ENCODE results near the gene DENND1B. TPM values are rescaled to one million over a fixed set of nuclear protein-coding genes. Genes with fewer than 3 reads are reported as not detected.

DENND1B gene
- total and polyA plus RNA-seq, 4 donors = 1.7 to 13.7 (median 7.9) TPM

GRCh38 chr1:197773856-197774255, 1.4 kb downstream of the DENND1B start (continued):
- no peak for TF ChIP-seq CTCF (IDR thresholded peaks at IDR 0.05; ENCODE audit: low read depth, low read length, missing input control)

GRCh38 chr1:197771904-197772556, 3.2 kb downstream of the DENND1B start:
- no peak for DNase-seq (ENCODE audit: low spot score)
- Histone ChIP-seq H3K9ac (ENCODE audit: low read depth in 1 of 2, low read length in 2 of 2) (no peak overlapping the region), H3K27me3 (ENCODE audit: control insufficient read depth in 4 of 4, insufficient read depth in 4 of 4, low read length in 3 of 4) (no peaks in the 10 kb centered on the region), H3K4me1 (ENCODE audit: control insufficient read depth in 4 of 4, insufficient read depth in 4 of 4, low read length in 3 of 4) (peaks cover 3 to 39% (median 18%) of the 10 kb centered on the region in 4 donors), H3K27ac (ENCODE audit: low read depth in 1 of 2, low read length in 2 of 2) (no peak overlapping the region), H3K9me3 (ENCODE audit: control insufficient read depth in 4 of 4, low read length in 3 of 4) (no peaks in the 10 kb centered on the region), H3K4me3 (ENCODE audit: low read depth in 1 of 3, low read length in 3 of 3) (no peak overlapping the region), H3K36me3 (ENCODE audit: control insufficient read depth in 4 of 4, insufficient read depth in 3 of 4, low read depth in 1 of 4, low read length in 3 of 4) (peaks cover 0 to 1% (median 0%) of the 10 kb centered on the region in 4 donors)
- WGBS = 80% methylated on average over 6 of the region's 6 CpGs
- TF ChIP-seq RAD21 (IDR thresholded peaks at IDR 0.05) (no peak), ZBTB33 (IDR thresholded peaks at IDR 0.05) (no peak), NR2F2 (IDR thresholded peaks at IDR 0.05) (no peak), REST (IDR thresholded peaks at IDR 0.05) (no peak)

GRCh38 chr1:197771386-197771785, 3.9 kb downstream of the DENND1B start:
- Histone ChIP-seq H3K9ac (ENCODE audit: low read depth in 1 of 2, low read length in 2 of 2) (no peak overlapping the region), H3K9me3 (ENCODE audit: control insufficient read depth in 4 of 4, low read length in 3 of 4) (no peaks in the 10 kb centered on the region), H3K4me3 (ENCODE audit: low read depth in 1 of 3, low read length in 3 of 3) (no peak overlapping the region), H3K27ac (ENCODE audit: low read depth in 1 of 2, low read length in 2 of 2) (no peak overlapping the region), H3K36me3 (ENCODE audit: control insufficient read depth in 4 of 4, insufficient read depth in 3 of 4, low read depth in 1 of 4, low read length in 3 of 4) (peaks cover 0 to 1% (median 0%) of the 10 kb centered on the region in 4 donors), H3K27me3 (ENCODE audit: control insufficient read depth in 4 of 4, insufficient read depth in 4 of 4, low read length in 3 of 4) (no peaks in the 10 kb centered on the region), H3K4me1 (ENCODE audit: control insufficient read depth in 4 of 4, insufficient read depth in 4 of 4, low read length in 3 of 4) (peaks cover 3 to 38% (median 18%) of the 10 kb centered on the region in 4 donors)
- no peak for DNase-seq (ENCODE audit: low spot score)
- 94% methylated on average over 2 of the region's 2 CpGs for WGBS
- TF ChIP-seq HNF4G (IDR thresholded peaks at IDR 0.05) = no peak
- no peak for TF ChIP-seq FOXA2 (IDR thresholded peaks at IDR 0.05)
- TF ChIP-seq EGR1 (IDR thresholded peaks at IDR 0.05; ENCODE audit: low read depth in 2 of 2) = no peak
- TF ChIP-seq FOXA1 (IDR thresholded peaks at IDR 0.05) = no peak
- no peak for TF ChIP-seq REST (IDR thresholded peaks at IDR 0.05)

All from liver (tissue), 9 donors.